Stimulated activated CD8-positive, alpha-beta memory T cell treated with anti-CD3 and anti-CD28 coated beads, Interleukin-2, amount 100 ng/mL, for 48 hours (primary cell): Measurements from ENCODE around the gene AGK.
A peak's percentile ranks its signal among the peaks of the same experiment; 100 is the strongest.
"Not testable (repeated sequence)": the region's sequence is repeated elsewhere in the genome, so short reads cannot be mapped to it uniquely, and the experiment has no call there.

Source experiments
- DNase-seq, 2 donors: peaks; one replicate each; pipeline ENCODE4 v3.0.0-alpha.2; 2020; ENCODE audit warnings: low read depth in 2 of 2

The AGK gene

GRCh38 chr7:141647701-141648100, 96.5 kb downstream of the AGK start:
- DNase-seq: not testable (repeated sequence)

GRCh38 chr7:141648276-141649114, 97.3 kb downstream of the AGK start:
- no peak for DNase-seq

GRCh38 chr7:141649137-141649864, 98.1 kb downstream of the AGK start:
- no peak for DNase-seq

GRCh38 chr7:141649865-141650634, 98.8 kb downstream of the AGK start:
- no peak for DNase-seq

- no peak for DNase-seq
These were observed 100.2 kb downstream of the AGK start for GRCh38 chr7:141651417-141651816.

GRCh38 chr7:141652691-141653090, 101.5 kb downstream of the AGK start:
- no peak for DNase-seq

GRCh38 chr7:141654551-141654950, 103.3 kb downstream of the AGK start:
- peak in 1 of 2 donors; percentile 25 for DNase-seq

- DNase-seq: no peak
These were observed 108.3 kb downstream of the AGK start for GRCh38 chr7:141659501-141659900.

GRCh38 chr7:141660259-141660658, 109.0 kb downstream of the AGK start:
- no peak for DNase-seq

GRCh38 chr7:141663081-141663849, 112.1 kb downstream of the AGK start:
- DNase-seq: no peak

- no peak for DNase-seq
These were observed 113.2 kb downstream of the AGK start for GRCh38 chr7:141664450-141664849.

- DNase-seq: no peak
These were observed 114.2 kb downstream of the AGK start for GRCh38 chr7:141665208-141666035.

GRCh38 chr7:141666071-141666470, 114.9 kb downstream of the AGK start:
- DNase-seq: no peak

GRCh38 chr7:141668853-141669252, 117.6 kb downstream of the AGK start:
- no peak for DNase-seq

GRCh38 chr7:141671705-141672496, 120.7 kb downstream of the AGK start:
- no peak for DNase-seq

GRCh38 chr7:141673346-141673745, 122.1 kb downstream of the AGK start:
- no peak for DNase-seq

- no peak for DNase-seq
These were observed 123.0 kb downstream of the AGK start for GRCh38 chr7:141674171-141674671.

- DNase-seq: no peak
These were observed 123.5 kb downstream of the AGK start for GRCh38 chr7:141674702-141675101.

GRCh38 chr7:141675436-141676215, 124.4 kb downstream of the AGK start:
- no peak for DNase-seq
